GM21825 (cell line): ENCODE data around the gene RANBP17.

Source experiments
- ATAC-seq: cut with Tn5 transposase; IDR thresholded peaks from one replicate; pipeline ENCODE4 v1.9.1; 2021; ENCODE audit warnings: mild to moderate bottlenecking, moderate library complexity; ENCODE audit not compliant: unreplicated experiment

Gene RANBP17

DNA sequence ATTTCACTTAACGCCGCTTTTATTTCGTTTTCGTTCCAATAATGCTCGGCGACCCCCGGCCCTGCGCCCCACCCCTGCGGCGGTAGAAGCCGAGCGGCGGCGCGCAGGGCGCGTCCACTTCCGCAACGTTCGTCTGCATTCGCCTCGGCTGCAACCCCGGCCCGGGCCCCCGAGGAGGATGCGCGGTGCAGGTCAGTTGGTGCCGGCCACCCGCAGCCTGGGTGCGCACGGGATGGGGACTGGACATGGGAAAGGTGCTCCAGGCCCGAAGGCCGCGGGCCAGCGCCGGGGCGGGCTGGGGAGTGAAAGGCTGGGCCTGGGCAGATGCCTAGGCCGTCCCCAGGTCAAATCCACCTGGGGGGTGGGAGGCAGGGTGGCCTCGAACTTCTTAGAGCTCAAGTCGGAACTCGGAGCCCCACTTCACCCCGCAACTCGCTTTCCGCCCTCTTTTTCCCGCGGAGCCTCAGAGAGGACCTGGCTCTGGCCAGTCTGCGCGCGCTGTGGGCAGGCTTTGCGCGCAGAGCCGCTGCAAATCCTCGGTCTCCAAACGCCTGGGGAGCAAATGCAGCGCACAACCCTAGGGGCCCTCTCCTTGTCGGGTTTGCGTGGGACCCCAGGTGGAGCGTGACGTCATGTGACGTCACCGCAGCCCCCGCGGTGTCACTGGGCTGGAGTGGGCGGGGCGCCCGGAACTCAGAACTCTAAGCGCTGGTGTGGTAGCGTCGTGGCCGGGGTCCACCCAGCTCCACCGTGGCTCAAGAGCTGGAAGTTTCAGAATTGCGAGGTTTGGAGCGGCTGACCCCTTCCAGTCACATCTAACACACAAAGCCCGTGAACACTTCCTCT lies 450.5 kb downstream of the RANBP17 start:
- no peak for ATAC-seq

DNA sequence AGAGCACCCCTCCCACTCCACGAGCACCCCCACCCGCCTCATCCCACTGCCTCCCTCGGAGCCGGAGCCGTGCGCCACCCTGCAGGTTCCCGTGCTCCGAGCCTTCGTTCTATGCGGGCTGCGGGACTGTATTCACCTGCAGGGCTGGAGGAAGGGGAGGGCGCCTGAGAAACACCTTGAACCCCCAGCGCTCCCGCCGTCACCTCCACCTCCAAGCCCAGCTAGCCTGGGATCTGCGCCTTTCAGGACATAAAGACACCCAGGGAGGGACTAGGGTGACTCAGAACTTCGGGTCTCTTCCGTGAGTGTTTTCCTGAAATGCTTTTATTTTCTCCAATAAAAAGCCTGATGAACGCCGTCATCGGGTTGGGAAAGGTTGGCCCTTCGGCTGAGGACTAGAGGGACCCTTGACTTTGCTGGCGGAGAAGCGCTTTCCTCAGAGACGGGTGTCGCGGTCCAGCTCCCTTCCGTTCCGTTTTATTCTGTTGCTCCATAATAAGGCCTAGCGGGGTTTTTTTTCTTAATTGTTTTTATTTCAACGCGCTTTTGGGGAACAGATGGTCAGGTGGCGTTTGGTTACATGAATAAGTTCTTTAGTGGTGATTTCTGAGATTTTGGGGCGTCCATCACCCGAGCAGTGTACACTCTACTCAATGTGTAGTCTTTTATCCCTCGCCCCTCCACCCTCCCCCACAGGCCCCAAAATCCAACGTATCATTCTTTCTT lies 451.8 kb downstream of the RANBP17 start:
- no peak for ATAC-seq

DNA sequence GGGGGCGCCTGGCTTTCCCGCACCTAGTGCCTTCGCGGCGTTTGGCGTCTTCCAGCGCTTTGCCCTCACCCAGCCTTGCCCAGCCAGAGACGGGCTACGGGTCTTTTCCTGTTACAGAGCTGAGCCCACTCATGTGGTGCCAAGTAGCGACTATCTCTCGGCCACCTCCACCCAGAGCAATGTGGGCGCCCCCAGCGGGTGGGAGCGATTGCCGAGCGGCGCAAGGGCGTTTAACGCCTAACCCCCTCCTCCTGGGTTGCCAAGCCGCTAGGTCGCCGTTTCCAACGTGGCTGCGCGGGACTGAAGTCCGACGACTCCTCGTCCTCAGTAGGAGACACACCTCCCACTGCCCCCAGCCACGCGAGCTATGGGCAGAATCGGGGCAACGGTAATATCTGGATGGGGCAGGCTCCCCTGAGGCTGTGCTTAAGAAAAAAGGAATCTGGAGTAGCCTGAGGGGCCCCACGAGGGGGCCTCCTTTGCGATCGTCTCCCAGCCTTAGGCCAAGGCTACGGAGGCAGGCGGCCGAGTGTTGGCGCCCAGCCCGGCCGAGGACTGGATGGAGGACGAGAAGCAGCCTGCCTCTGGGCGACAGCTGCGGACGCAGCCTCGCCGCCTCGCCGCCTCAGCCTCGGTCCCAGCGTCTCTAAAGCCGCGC lies 453.0 kb downstream of the RANBP17 start:
- no peak for ATAC-seq

DNA sequence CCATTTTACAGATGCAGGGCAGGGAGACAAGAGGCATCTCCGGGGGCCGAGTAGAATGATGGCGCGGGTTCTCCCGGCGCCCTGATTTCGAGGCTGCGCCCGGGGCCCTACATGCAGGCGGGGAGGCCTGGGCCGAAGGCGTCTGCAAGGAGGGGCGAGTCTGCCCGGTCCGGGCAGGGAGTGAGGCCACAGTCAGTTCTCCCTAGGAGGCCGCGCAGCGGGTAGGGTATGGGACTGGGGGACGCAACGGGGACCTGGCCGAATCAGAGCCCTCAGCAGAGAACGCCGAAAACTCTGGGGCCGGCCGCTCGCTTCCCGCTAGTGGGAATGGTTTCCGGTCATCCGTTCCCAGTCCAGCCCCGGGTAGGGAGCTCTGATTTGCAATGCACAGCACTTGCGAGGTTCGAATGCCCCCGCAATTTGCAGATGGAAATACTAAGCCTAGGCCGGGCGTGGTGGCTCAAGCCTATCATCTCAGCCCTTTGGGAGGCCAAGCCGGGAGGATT lies 453.6 kb downstream of the RANBP17 start:
- ATAC-seq = no peak

DNA sequence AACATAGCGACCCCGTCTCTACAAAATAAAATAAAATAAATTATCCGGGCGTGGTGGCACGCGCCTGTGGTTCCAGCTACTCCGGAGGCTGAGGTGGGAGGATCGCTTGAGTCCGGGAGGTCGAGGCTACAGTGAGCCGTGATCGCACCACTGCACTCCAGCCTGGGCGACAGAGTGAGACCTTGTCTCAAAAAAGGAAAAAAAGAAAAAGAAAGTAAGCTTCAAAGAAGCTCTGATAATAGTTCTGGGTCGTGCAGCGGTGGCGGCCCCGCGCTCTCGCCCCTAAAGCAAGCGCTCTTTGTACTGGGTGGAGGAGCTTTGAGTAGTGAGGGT lies 454.1 kb downstream of the RANBP17 start:
- no peak for ATAC-seq

DNA sequence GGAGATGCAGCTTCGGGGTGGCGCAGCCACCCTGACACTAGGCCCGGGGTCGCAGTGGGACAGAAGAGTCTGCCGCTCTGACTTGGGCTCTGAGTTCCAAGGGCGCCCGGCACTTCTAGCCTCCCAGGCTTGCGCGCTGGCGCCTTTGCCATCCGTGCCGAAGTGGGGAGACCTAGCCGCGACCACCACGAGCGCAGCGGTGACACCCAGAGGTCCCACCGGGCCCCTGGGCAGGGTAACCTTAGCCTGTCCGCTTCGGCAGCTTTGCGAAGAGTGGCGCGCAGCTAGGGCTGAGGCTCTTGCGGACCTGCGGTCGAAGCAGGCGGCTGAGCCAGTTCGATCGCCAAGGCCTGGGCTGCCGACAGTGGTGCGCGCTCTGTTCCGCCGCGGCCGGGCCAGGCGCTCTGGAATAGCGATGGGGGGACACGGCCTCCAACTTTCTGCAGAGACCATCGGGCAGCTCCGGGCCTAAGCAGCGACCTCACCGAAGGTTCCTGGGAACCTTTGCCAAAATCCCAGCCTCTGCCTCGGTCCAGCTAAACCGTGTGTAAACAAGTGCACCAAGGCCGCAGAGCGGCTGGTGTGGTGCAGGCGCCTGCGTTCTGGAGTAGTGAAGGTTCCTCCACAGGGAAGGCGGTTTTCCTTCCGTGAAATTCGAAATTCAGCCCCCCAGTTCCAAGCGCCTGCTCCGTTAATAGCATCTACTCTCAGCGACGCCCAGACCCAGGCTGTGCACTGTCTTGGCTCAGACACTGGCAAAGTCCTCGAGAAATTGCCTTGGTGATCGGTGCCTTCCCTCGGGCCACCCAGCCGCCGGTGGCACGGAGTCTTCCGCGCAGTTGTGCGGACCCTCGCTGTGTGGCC lies 454.7 kb downstream of the RANBP17 start:
- no peak for ATAC-seq

DNA sequence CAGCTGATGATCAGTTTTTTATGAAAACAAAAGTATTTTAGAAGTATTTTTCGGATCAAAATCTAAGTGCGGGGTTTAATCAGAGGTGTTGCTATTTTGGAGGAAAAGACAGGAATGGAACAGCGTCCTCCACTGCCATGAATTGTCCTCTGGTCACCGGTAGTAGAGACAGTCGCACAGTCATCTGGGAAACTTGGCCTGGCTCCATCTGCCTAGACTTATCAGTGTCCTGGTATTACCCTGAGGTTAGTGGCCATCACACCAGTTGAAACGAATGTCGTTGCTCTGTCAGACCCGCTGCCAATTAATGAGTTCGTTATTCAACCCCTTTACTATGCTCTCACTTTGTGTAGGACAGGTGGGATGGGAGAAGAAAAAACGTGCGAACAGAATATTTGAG lies 455.4 kb downstream of the RANBP17 start:
- ATAC-seq = no peak

DNA sequence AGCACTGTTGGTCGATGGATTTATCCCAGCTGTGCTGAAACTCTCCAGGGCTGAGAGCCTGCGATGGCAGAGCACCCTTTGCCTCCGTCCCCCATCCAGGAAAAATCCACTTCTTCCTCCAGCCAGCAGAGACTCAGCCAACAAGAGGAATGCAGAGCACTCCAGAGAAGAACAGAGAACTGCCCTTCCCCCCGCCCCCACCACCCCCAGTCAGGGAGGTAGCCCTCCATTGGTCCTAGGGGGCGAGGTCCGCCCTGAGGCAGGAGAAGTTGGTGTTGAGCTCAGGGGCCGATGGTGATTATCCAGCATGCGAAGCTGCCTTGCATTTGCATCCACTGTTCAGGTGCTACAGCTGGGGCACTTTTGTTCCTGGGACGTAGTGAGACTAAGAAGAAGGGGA lies 456.2 kb downstream of the RANBP17 start:
- no peak for ATAC-seq

DNA sequence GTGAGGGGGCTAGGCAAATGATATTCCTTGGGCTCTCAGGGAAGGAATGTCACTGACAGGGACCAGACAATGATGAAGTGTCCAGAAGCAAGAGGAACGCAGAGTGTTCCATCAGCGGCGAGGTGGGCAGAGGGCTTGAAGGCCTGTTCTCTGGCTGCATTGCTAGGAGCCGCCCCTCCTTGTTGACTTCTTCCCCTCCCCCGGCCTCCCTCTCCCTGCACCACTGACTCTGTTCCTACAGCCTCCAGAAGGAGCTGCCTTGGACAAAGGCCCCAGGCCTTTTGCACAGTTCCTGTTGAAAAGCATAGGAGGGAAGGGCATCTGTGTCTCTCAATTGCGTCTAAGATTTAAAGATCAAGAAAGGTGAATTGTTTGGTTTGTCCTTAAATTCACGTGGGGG lies 459.6 kb downstream of the RANBP17 start:
- no peak for ATAC-seq

DNA sequence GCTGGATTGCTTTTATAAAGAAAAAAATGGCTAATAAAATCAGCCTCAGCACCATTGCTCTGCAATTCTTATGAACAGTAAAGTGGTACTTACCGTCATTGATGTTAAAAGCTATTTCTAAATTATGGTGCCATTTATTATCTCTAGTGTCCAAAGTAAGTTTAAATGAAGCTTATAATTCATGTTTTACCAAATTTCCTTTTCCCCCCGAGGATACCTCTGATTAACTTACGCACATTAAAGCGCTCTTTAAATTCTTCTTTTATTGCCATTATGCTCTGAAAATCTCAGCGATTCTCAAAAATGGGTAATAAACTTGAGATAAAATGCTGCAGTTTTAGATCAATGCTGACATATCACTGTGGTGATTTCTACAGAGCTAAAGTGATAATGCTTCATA lies 460.7 kb downstream of the RANBP17 start:
- no peak for ATAC-seq

DNA sequence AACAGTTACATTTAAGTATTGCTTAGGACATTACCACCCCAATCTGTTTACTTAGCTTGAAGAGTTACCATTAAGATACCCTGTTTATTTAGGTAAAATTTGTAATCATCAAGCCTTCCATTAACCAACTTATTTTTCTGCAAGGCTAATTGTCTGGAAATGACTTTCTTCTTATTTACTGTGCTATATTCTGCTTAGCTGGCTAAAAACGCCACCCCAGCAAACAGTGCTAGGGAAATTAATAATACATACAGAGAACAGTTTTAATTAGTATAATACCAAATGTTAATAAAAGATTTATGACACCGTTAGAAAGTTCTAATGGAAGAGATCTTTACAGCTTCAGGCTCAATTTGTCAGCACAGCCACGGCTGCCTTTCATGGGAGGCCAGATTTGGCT lies 461.2 kb downstream of the RANBP17 start:
- ATAC-seq = no peak

DNA sequence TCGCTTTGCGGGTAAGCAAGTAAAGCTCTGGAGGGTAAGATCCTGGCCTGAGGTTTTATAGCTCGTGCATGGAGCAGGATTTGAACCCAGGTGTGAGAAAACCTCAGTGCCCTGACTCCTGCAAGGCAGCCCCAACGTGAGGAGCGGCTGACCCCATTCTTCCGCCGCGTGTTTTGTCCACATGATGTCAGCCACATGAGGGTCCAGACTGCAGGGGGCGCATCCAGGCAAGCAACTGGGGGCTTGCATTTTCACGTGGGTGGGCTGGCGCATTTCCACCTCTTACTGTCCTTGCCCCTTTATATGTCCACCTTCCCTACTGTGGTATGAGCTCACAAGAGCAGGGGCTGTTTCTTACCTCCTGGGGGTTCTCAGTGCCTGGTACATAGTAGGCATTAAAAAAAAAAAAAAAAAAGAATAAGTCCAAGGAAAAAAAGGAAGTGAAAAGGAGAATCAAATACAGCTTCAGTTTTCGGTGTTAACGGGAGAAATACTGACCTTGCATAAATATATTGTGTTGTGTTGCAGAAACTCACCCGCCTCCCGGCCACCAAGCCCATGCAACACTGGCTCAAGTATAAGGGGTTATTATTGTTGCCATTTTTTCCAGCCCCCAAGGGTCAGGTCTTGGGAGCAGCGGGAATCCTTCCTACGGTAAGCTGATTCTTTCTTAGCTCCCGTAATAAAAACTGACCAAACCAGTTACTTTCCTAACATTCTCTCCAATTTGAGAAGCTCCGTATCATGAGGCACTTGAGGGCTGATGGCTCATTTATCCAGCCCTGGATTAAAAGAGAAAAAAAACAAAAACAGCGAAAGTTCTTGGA lies 462.2 kb downstream of the RANBP17 start:
- ATAC-seq = no peak

DNA sequence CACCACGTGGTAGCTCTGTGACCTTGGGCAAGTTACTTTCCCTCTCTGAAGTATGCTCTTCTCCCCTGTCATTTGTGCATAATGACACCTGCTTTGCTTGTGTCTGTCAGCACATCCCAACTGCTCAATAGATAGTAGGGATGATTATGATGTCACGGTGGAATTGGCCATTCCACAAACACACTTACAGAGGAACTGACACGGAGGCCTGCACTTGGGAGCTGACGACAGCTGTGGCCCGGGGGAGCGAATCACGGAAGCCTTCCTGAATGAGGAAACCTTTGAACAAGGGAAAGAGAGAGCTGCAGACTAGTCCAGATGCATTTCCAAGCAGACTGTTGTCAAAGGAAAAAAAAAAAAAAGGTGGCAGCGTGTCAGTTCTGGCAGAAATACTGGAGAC lies 468.2 kb downstream of the RANBP17 start:
- no peak for ATAC-seq

DNA sequence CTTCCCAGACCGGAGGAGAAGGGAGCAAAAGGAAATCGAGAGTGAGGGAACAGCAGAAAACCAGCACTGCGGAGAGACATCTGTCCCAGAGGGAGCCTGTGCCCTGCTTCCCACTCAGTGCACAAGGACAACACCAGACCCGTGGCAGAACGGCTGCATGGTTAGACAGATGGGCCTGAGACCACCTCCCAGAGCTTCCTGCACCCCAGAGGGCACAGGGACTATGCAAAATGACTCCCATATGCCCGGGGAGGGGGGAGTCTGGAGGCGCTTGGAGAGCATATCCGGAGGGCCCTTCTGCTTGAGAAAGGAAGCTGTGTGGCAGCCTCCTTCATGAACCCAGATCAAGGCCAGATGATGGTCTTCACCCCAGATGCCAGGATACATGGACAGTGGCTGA lies 473.8 kb downstream of the RANBP17 start:
- ATAC-seq = no peak

DNA sequence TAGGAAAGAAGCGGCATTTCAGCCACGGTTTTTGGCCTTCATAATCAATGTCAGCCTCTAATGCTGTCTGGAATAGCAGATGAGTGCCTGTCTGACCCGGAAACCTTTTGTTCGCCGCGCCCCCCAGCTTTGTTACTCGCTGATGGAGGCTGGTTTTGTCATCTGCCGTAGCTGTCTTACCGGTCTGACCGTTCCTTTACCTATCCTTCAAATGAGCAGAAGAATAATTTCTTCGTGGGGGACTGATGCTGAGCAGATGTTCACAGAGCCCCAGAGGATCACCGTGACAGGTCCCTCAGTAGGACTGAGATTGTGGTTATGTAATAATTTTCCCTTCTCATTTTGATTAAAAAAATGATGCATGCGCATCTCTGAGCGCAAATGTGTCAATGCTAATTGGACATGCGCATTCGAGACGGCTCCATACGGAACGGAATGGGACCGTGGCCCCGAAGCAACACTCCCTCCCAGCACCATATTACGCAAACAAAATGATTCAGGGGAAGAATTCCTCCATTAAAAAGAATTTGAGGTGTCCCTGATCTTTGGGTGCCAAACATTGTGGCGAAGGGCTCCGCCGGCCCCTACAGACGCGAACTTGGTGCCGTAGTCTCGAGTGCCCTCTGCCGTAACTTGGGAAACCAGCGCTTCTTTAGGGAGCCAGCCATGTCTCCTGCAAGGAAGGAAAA lies 474.8 kb downstream of the RANBP17 start:
- ATAC-seq = no peak

DNA sequence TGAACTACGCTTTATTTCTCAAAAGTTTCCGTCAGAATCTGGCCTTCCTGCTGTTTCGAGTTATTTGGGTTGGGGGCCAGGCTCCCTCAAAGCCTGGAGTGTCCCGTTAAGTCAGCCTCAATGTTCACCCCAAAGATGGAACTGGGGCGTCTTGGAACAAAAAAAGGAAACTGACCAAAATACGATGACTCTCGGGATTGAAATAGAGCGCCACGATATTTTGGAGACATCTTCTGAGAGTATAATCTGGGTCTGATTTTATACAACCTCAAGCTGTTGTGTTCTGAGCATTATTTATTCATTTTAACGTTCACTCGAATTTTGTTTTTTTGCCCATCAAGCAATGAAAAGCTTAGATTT lies 475.4 kb downstream of the RANBP17 start:
- no peak for ATAC-seq

DNA sequence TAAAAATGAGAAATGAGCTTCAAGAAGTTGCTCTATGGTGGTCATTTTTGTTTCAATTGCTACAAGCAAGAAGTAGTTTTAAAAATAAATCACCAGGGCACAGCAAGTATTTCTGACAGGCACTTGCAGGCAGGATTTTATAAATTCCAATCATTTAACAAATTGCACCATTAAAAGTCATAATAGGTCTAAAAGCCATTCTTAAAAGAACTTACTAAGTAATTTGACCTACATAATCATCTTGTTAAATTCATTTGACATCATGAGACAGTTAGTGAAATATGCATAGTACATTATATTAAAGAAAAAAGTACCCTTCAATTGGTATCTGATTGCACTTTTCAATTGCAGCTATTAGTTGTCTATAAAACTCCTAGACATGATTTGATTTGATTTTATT lies 478.2 kb downstream of the RANBP17 start:
- ATAC-seq = no peak

DNA sequence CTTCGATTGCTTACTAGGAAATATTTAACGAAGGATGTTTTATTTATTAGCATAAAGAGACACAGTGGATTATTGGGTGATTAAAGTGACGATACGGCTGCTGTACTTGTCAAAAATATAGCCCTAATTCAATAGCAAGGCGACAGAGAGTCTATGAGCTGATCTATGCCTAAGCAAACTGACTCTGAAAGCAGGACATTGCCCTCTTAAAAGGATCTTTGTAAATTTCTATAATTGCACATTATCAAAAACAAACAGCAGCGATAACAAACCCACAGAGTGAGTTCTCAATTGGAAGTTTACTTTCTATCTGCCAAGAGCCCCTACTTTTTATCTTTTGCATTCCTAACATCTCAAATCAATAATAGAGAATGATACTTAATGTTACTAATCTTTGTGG lies 478.7 kb downstream of the RANBP17 start:
- no peak for ATAC-seq

DNA sequence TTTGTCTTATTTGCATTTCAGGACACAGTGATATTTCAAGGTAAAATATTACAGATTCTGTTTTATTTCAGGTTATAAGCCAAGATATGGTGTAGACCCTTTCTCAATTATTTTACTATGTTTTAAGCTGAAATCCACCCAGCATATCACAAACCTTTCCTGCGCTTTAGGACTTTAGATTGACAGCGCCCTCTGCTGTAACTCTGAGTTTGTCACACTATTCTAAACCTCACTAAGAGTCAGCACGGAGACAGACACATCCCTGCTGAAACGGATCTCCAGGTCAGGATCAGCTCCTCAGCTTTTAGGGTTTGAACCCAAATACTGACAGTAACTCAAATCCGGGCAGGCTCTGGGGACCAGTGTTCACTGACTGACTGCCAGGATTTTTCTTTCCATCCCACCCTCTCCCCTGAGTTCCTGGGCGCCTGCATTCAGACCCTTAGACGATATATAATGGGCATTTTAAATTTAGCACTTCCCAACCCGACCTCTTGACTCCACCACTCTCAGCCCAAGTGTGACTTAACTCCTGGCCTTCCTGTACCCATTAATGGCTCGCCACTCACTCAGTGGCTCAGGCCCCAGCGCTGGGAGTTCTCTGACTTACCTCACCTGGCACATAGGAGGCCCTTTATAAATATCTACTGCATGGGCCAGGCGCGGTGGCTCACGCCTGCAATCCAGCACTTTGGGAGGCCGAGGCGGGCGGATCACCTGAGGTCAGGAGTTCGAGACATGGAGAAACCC lies 480.7 kb downstream of the RANBP17 start:
- ATAC-seq = peak; percentile 58
